Adrenal gland (tissue), 12 donors: ENCODE data around the gene IGSF10. TPM values are rescaled to one million over a fixed set of nuclear protein-coding genes. Genes with fewer than 3 reads are reported as not detected.

Source experiments
- DNase-seq, 7 donors: peaks; one replicate each; pipeline ENCODE4 v3.0.0-alpha.2; 2019 to 2020
- H3K27ac ChIP-seq, 5 donors: fragments of 200-600 bp; sonication (generic) in 4 of 5; 1 replicate in 3 of 5; 2 replicates in 2 of 5; pipeline versions ENCODE4 v1.5.1 to v1.8.0; 2016 to 2020; ENCODE audit warnings: mild to moderate bottlenecking in 1 of 5
- H3K27me3 ChIP-seq: fragments of 200-600 bp; 2 replicates; pipeline ENCODE4 v1.8.0; 2021
- H3K36me3 ChIP-seq, 2 donors: fragments of 200-600 bp; replicated peaks in 1 of 2; 1 replicate in 1 of 2; 2 replicates in 1 of 2; pipeline versions ENCODE4 v1.5.1 to v1.8.0; 2018 to 2022
- H3K4me1 ChIP-seq, 2 donors: fragments of 200-600 bp; replicated peaks in 1 of 2; 1 replicate in 1 of 2; 2 replicates in 1 of 2; pipeline versions ENCODE4 v1.5.1 to v1.8.0; 2018 to 2021
- H3K4me3 ChIP-seq, 4 donors: fragments of 200-600 bp; sonication (generic) in 3 of 4; one replicate each; pipeline ENCODE4 v1.5.1; 2016 to 2018
- H3K9me3 ChIP-seq, 3 donors: fragments of 200-600 bp; sonication (generic) in 1 of 3; replicated peaks in 1 of 3; 1 replicate in 2 of 3; 2 replicates in 1 of 3; pipeline versions ENCODE4 v1.5.1 to v1.8.0; 2016 to 2021
- CTCF ChIP-seq, 6 experiments: fragments of 450-650 bp in 4 of 6; fragments of 200-600 bp in 2 of 6; sonication (generic) in 1 of 6; IDR thresholded peaks; 1 replicate in 5 of 6; 2 replicates in 1 of 6; pipeline versions ENCODE4 v1.5.1 to v1.8.0; 2016 to 2021; ENCODE audit warnings: antibody characterized with exemption in 6 of 6, mild to moderate bottlenecking in 2 of 6, moderate library complexity in 1 of 6
- POLR2A ChIP-seq, 2 donors: fragments of 450-650 bp; IDR thresholded peaks; one replicate each; pipeline ENCODE4 v1.6.1; 2017; ENCODE audit warnings: antibody characterized with exemption in 2 of 2, mild to moderate bottlenecking in 2 of 2, moderate library complexity in 1 of 2
- WGBS, 4 donors: extraction: QIAGEN DNeasy Blood & Tissue Kit in 2 of 4; methylation state at CpG; one replicate each; pipeline versions ENCODE4 v1.1.5 to v1.1.7; 2013 to 2017; 5-methylcytosine and 5-hydroxymethylcytosine counted together
- intact Hi-C, 2 donors: fragments of 100-400 bp; cut with DNase I; formaldehyde crosslinking; loops; one replicate each; pipeline versions ENCODE4 v1.14.1 to v1.15.0; 2022 to 2023
- polyA plus RNA-seq, 3 donors: library from polyadenylated mRNA; stranded (reverse); fragments of 200-250 nt in 2 of 3; fragments of 350-450 nt in 1 of 3; fragmentation: Illumina TruSeq in 1 of 3; extraction: RNeasy Lipid Tissue Mini Kit (QIAGEN cat#74804) in 1 of 3; gene quantifications; one replicate each; pipeline ENCODE4 v1.2.3, GENCODE V29; 2013 to 2014
- total RNA-seq, 9 donors: library from RNA; depleted of rRNA in 4 of 9; stranded (reverse); fragments of >200 nt in 4 of 9; fragments of 120-200 nt in 1 of 9; fragmentation: NEBNext Ultra II Directional in 1 of 9; extraction: Animal tissue kit (Norgen Biotek cat#: 25700) in 1 of 9; gene quantifications; one replicate each; pipeline versions ENCODE4 v1.1.0 to v1.2.4, GENCODE V29; 2013 to 2023
- donor health status: healthy with polysubstance abuse.
- donor health status: Bipolar disorder and iron deficiency.
- donor health status: DM: yes; HTN: yes; CAD: no.
- donor health status: DM: no; HTN: no; CAD: no.
- donor health status: DM: no; HTN: no; CAD: no.
- donor health status: DM: yes; HTN: yes; CAD: no.

Gene IGSF10
- total and polyA plus RNA-seq, 12 donors: 0.67 to 33.7 (median 7.6) TPM

- intact Hi-C loops: loop anchor here in 1 of 2 donors (10.0 kb wide), 1 partner anchor 382 kb away; no protein-coding TSS in a partner anchor
- WGBS, 4 donors: 0 to 61% (median 25%) methylated on average over 1 of the region's 1 CpG
- TF ChIP-seq CTCF (IDR thresholded peaks at IDR 0.05): no peak
- TF ChIP-seq POLR2A (IDR thresholded peaks at IDR 0.05): no peak
- no peak for DNase-seq
- Histone ChIP-seq H3K36me3 (no peaks in the 10 kb centered on the region), H3K27ac (no peak overlapping the region), H3K4me3 (no peak overlapping the region), H3K9me3 (no peaks in the 10 kb centered on the region), H3K27me3 (no peaks in the 10 kb centered on the region), H3K4me1 (no peaks in the 10 kb centered on the region)
These were observed 8.5 kb downstream of the IGSF10 start for GRCh38 chr3:151452368-151452767.

DNA sequence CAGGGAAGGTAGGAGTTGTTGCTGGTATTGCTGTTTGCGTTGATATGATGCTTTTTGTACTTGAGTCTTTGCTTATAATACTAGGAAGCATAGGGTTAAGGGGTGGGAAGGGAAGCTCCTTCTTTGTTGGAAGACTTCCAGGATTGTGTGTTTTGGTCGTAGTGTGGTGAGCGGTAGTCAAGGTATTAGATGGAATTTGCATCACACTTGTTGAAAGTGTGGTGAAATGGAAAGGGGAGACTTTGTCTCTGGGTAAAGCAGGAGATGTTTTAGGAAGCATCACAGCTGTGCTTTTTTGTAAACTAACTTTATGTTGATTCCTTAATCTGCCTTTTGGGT is 14.9 kb downstream of the IGSF10 start:
- TF ChIP-seq CTCF (IDR thresholded peaks at IDR 0.05) (no peak), POLR2A (IDR thresholded peaks at IDR 0.05) (no peak)

GRCh38 chr3:151445273-151446001 is 15.4 kb downstream of the IGSF10 start:
- no peaks in the 10 kb centered on the region for H3K36me3 ChIP-seq
- H3K4me1 ChIP-seq: no peaks in the 10 kb centered on the region
- no peak for TF ChIP-seq CTCF (IDR thresholded peaks at IDR 0.05)
- TF ChIP-seq POLR2A (IDR thresholded peaks at IDR 0.05): no peak
- H3K4me3 ChIP-seq: no peak overlapping the region
- WGBS, 4 donors: 70 to 75% (median 71%) methylated on average over 2 to 5 of the region's 5 CpGs
- intact Hi-C loops: loop anchor here in 1 of 2 donors (10.0 kb wide), 1 partner anchor 219 kb away; no protein-coding TSS in a partner anchor
- no peaks in the 10 kb centered on the region for H3K27me3 ChIP-seq
- H3K9me3 ChIP-seq: no peaks in the 10 kb centered on the region
- no peak for DNase-seq
- no peak overlapping the region for H3K27ac ChIP-seq

More for the DNA sequence above, 14.9 kb downstream of the IGSF10 start:
- intact Hi-C loops: loop anchor here in 1 of 2 donors (10.0 kb wide), 1 partner anchor 219 kb away; no protein-coding TSS in a partner anchor
- no peak for DNase-seq
- Histone ChIP-seq H3K27me3 (no peaks in the 10 kb centered on the region), H3K4me1 (no peaks in the 10 kb centered on the region), H3K4me3 (no peak overlapping the region), H3K36me3 (no peaks in the 10 kb centered on the region), H3K9me3 (no peaks in the 10 kb centered on the region), H3K27ac (no peak overlapping the region)
- 72 to 80% (median 75%) methylated on average over 3 of the region's 3 CpGs for WGBS, 4 donors

DNA sequence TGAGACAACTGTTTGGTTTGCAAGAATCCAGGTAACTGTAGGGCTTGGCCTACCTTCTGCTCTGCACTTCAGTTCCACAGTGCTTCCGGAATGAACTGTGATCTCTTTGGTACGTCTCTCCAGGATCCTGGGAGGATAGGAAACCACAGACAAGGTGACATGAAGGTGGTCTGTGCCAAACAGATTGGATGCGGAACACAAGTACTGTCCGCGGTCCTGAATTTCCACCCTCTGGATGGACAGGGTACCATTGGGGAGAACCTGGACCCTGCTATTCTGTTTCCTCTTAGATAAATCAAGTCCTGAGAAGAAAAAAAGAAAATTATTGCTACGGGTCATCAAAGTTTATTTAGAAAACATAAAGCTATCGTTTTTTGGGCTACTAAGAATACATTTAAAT is 17.3 kb downstream of the IGSF10 start:
- intact Hi-C loops: loop anchor here (5.0 to 10.0 kb wide), 3 partner anchors 214 to 394 kb away; no protein-coding TSS in a partner anchor

More for the DNA sequence above, 17.3 kb downstream of the IGSF10 start:
- no peak overlapping the region for H3K4me3 ChIP-seq
- DNase-seq: no peak
- H3K36me3 ChIP-seq: no peaks in the 10 kb centered on the region
- TF ChIP-seq POLR2A (IDR thresholded peaks at IDR 0.05) (no peak), CTCF (IDR thresholded peaks at IDR 0.05) (no peak)
- 77 to 90% (median 85%) methylated on average over 7 of the region's 7 CpGs for WGBS, 4 donors
- H3K27me3 ChIP-seq: no peaks in the 10 kb centered on the region
- H3K27ac ChIP-seq: no peak overlapping the region
- no peaks in the 10 kb centered on the region for H3K9me3 ChIP-seq
- no peaks in the 10 kb centered on the region for H3K4me1 ChIP-seq
